Endothelial cell of umbilical vein (primary cell): ENCODE measurements around the gene CYP11A1.
"Not testable (repeated sequence)": the region's sequence is repeated elsewhere in the genome, so short reads cannot be mapped to it uniquely, and the experiment has no call there.

ENCODE experiments used
- EZH2 ChIP-seq: IDR thresholded peaks from 2 replicates; pipeline ENCODE4 v1.6.1; 2012; ENCODE audit warnings: borderline replicate concordance, low read depth, mild to moderate bottlenecking, moderate library complexity, low read length, inconsistent platforms; ENCODE audit not compliant: severe bottlenecking
- FOS ChIP-seq: IDR thresholded peaks from 2 replicates; pipeline ENCODE4 v1.6.1; 2011; ENCODE audit warnings: mild to moderate bottlenecking, low read length, moderate library complexity, borderline replicate concordance; ENCODE audit not compliant: insufficient read depth
- MYC ChIP-seq: IDR thresholded peaks from one replicate; pipeline ENCODE4 v1.6.1; 2011; ENCODE audit warnings: mild to moderate bottlenecking, low read depth, low read length
- POLR2A ChIP-seq: IDR thresholded peaks from 2 replicates; pipeline ENCODE4 v1.6.1; 2012; ENCODE audit warnings: low read depth, mild to moderate bottlenecking, control low read depth, low read length
- POLR2AphosphoS5 ChIP-seq: IDR thresholded peaks from 2 replicates; pipeline ENCODE4 v1.6.1; 2012; ENCODE audit warnings: low read depth, mild to moderate bottlenecking, control low read depth, low read length, moderate library complexity; ENCODE audit not compliant: insufficient read depth
- TF ChIP-seq, protein P1 (sequence below), 2 donors: IDR thresholded peaks; 1 replicate in 1 of 2; 2 replicates in 1 of 2; pipeline ENCODE4 v1.5.1; 2011; ENCODE audit warnings: low read length in 2 of 2, mild to moderate bottlenecking in 2 of 2, moderate library complexity in 2 of 2, control low read depth in 1 of 2, inconsistent platforms in 1 of 2, low read depth in 1 of 2; ENCODE audit not compliant: insufficient read depth in 1 of 2; ENCODE audit errors: extremely low read depth in 1 of 2
- TF ChIP-seq, protein P2 (sequence below): IDR thresholded peaks from 2 replicates; pipeline ENCODE4 v1.6.1; 2011; ENCODE audit not compliant: insufficient read depth, insufficient read length

DNA sequence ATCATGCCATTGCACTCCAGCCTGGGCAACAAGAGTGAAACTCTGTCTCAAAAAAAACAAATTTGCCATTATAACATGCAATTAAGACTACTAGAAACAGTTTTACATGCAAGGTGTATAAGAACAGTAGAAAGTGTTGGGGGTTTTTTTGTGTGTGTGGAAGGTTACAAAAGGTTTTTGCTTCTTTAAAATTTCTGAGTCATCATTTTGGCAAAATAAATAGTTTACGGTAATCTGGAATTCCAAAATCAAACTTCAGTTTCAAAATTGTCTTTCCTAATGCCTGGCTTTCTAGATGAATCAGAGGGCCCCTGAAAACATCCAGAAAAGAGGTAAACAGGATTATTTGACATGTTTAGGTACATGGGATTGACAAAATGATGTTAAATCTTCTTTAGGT is 6.6 kb downstream of the CYP11A1 start:
- not testable (repeated sequence) for TF ChIP-seq POLR2A, MYC, FOS, POLR2AphosphoS5, EZH2
- TF ChIP-seq, protein P1, sequence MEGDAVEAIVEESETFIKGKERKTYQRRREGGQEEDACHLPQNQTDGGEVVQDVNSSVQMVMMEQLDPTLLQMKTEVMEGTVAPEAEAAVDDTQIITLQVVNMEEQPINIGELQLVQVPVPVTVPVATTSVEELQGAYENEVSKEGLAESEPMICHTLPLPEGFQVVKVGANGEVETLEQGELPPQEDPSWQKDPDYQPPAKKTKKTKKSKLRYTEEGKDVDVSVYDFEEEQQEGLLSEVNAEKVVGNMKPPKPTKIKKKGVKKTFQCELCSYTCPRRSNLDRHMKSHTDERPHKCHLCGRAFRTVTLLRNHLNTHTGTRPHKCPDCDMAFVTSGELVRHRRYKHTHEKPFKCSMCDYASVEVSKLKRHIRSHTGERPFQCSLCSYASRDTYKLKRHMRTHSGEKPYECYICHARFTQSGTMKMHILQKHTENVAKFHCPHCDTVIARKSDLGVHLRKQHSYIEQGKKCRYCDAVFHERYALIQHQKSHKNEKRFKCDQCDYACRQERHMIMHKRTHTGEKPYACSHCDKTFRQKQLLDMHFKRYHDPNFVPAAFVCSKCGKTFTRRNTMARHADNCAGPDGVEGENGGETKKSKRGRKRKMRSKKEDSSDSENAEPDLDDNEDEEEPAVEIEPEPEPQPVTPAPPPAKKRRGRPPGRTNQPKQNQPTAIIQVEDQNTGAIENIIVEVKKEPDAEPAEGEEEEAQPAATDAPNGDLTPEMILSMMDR (IDR thresholded peaks at IDR 0.05; ENCODE audit: extremely low read depth in 1 of 2, insufficient read depth in 1 of 2, low read depth in 1 of 2, low read length in 2 of 2) = not testable (repeated sequence)
- TF ChIP-seq, protein P2, sequence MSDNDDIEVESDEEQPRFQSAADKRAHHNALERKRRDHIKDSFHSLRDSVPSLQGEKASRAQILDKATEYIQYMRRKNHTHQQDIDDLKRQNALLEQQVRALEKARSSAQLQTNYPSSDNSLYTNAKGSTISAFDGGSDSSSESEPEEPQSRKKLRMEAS = not testable (repeated sequence)
